SKM-1 treated with dmso at 0.1 percent for 144 hours (cell line): ENCODE measurements around the gene PRKCZ.

ENCODE experiments used
- DNase-seq: peaks from one replicate; lab custom pipeline; 2025; ENCODE audit not compliant: unreplicated experiment; lab: John Stamatoyannopoulos, UW

Gene PRKCZ

GRCh38 chr1:2189459-2190425 lies 139.5 kb downstream of the PRKCZ start:
- peak; percentile 75 for DNase-seq

GRCh38 chr1:2190491-2190976 lies 140.3 kb downstream of the PRKCZ start:
- no peak for DNase-seq

- DNase-seq = no peak
Measured at GRCh38 chr1:2192031-2192995, 142.1 kb downstream of the PRKCZ start.

GRCh38 chr1:2193514-2194281 lies 143.5 kb downstream of the PRKCZ start:
- DNase-seq = no peak

GRCh38 chr1:2194319-2194897 lies 144.2 kb downstream of the PRKCZ start, which contains the start of gene FAAP20:
TSS of gene FAAP20 (minus strand) at chr1:2194772. CDS start at chr1:2194749, 23 bp downstream.
- DNase-seq = peak; percentile 49

- peak; percentile 85 for DNase-seq
Measured at GRCh38 chr1:2194898-2195673, 144.9 kb downstream of the PRKCZ start.

- DNase-seq = no peak
Measured at GRCh38 chr1:2195785-2196184, 145.6 kb downstream of the PRKCZ start.

GRCh38 chr1:2196901-2197638 lies 146.9 kb downstream of the PRKCZ start:
- no peak for DNase-seq

GRCh38 chr1:2197707-2198165 lies 147.5 kb downstream of the PRKCZ start:
- no peak for DNase-seq

GRCh38 chr1:2198571-2198970 lies 148.4 kb downstream of the PRKCZ start:
- no peak for DNase-seq

- DNase-seq = peak; percentile 28
Measured at GRCh38 chr1:2199042-2199810, 149.0 kb downstream of the PRKCZ start.

GRCh38 chr1:2200308-2200943 lies 150.2 kb downstream of the PRKCZ start:
- no peak for DNase-seq

GRCh38 chr1:2201062-2201461 lies 150.9 kb downstream of the PRKCZ start:
- no peak for DNase-seq

GRCh38 chr1:2202008-2202575 lies 151.9 kb downstream of the PRKCZ start:
- DNase-seq = no peak

- no peak for DNase-seq
Measured at GRCh38 chr1:2202843-2203601, 152.8 kb downstream of the PRKCZ start.

- no peak for DNase-seq
Measured at GRCh38 chr1:2203671-2204414, 153.6 kb downstream of the PRKCZ start.
